ENCODE results near the gene ACSL5. TPM values are rescaled to one million over a fixed set of nuclear protein-coding genes. Genes with fewer than 3 reads are reported as not detected.
A peak's percentile ranks its signal among the peaks of the same experiment; 100 is the strongest.

ACSL5 gene
- total and polyA plus RNA-seq, 4 donors, result 15.0 to 201 (median 43.5) TPM

- TF ChIP-seq CTCF (IDR thresholded peaks at IDR 0.05; ENCODE audit: low read depth, low read length, missing input control), result no peak
- TF ChIP-seq GABPA (IDR thresholded peaks at IDR 0.05 in 1 of 2, conservative IDR thresholded peaks at IDR 0.05 in 1 of 2), result no peak
- TF ChIP-seq NR2F2 (IDR thresholded peaks at IDR 0.05), result no peak
- TF ChIP-seq, protein P1, sequence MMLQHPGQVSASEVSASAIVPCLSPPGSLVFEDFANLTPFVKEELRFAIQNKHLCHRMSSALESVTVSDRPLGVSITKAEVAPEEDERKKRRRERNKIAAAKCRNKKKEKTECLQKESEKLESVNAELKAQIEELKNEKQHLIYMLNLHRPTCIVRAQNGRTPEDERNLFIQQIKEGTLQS (IDR thresholded peaks at IDR 0.05), result no peak
- no peak for TF ChIP-seq HNF4A (conservative IDR thresholded peaks at IDR 0.05)
Observed at GRCh38 chr10:112393827-112394226, 19.9 kb downstream of the ACSL5 start (continued).

- Histone ChIP-seq H3K27ac (ENCODE audit: low read depth in 1 of 2, low read length in 2 of 2) (peak overlapping the region in 1 of 2 donors; percentile 63), H3K4me3 (ENCODE audit: low read depth in 1 of 3, low read length in 3 of 3) (no peak overlapping the region), H3K4me1 (ENCODE audit: control insufficient read depth in 4 of 4, insufficient read depth in 4 of 4, low read length in 3 of 4) (peaks cover 5 to 47% (median 42%) of the 10 kb centered on the region in 4 donors), H3K9ac (ENCODE audit: low read depth in 1 of 2, low read length in 2 of 2) (no peak overlapping the region), H3K9me3 (ENCODE audit: control insufficient read depth in 4 of 4, low read length in 3 of 4) (no peaks in the 10 kb centered on the region), H3K36me3 (ENCODE audit: control insufficient read depth in 4 of 4, insufficient read depth in 3 of 4, low read depth in 1 of 4, low read length in 3 of 4) (peaks cover 3 to 28% (median 26%) of the 10 kb centered on the region in 4 donors), H3K27me3 (ENCODE audit: control insufficient read depth in 4 of 4, insufficient read depth in 4 of 4, low read length in 3 of 4) (no peaks in the 10 kb centered on the region)
- TF ChIP-seq GABPA (IDR thresholded peaks at IDR 0.05 in 1 of 2, conservative IDR thresholded peaks at IDR 0.05 in 1 of 2) (no peak), NR2F2 (IDR thresholded peaks at IDR 0.05) (no peak), HNF4A (conservative IDR thresholded peaks at IDR 0.05) (peak; percentile 60 to 86), REST (IDR thresholded peaks at IDR 0.05) (no peak), EGR1 (IDR thresholded peaks at IDR 0.05; ENCODE audit: low read depth in 2 of 2) (peak in 1 of 2 donors; percentile 23), FOXA1 (IDR thresholded peaks at IDR 0.05) (peak; percentile 63), TAF1 (conservative IDR thresholded peaks at IDR 0.05) (no peak), RAD21 (IDR thresholded peaks at IDR 0.05) (peak; percentile 43 to 51), RXRA (IDR thresholded peaks at IDR 0.05) (peak; percentile 65 to 86), HNF4G (IDR thresholded peaks at IDR 0.05) (no peak), JUND (IDR thresholded peaks at IDR 0.05) (peak in 1 of 2 donors; percentile 78), FOXA2 (IDR thresholded peaks at IDR 0.05) (peak; percentile 94), SP1 (IDR thresholded peaks at IDR 0.05) (peak; percentile 76), YY1 (IDR thresholded peaks at IDR 0.05) (peak; percentile 69), CTCF (IDR thresholded peaks at IDR 0.05; ENCODE audit: low read depth, low read length, missing input control) (no peak)
- TF ChIP-seq, protein P2, sequence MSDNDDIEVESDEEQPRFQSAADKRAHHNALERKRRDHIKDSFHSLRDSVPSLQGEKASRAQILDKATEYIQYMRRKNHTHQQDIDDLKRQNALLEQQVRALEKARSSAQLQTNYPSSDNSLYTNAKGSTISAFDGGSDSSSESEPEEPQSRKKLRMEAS (IDR thresholded peaks at IDR 0.05), result peak; percentile 80
- TF ChIP-seq, protein P3, sequence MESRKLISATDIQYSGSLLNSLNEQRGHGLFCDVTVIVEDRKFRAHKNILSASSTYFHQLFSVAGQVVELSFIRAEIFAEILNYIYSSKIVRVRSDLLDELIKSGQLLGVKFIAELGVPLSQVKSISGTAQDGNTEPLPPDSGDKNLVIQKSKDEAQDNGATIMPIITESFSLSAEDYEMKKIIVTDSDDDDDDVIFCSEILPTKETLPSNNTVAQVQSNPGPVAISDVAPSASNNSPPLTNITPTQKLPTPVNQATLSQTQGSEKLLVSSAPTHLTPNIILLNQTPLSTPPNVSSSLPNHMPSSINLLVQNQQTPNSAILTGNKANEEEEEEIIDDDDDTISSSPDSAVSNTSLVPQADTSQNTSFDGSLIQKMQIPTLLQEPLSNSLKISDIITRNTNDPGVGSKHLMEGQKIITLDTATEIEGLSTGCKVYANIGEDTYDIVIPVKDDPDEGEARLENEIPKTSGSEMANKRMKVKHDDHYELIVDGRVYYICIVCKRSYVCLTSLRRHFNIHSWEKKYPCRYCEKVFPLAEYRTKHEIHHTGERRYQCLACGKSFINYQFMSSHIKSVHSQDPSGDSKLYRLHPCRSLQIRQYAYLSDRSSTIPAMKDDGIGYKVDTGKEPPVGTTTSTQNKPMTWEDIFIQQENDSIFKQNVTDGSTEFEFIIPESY (IDR thresholded peaks at IDR 0.05), result peak; percentile 74
- TF ChIP-seq, protein P1 (IDR thresholded peaks at IDR 0.05), result no peak
- DNase-seq (ENCODE audit: low spot score), result no peak
- WGBS, result 25% methylated on average over 5 of the region's 5 CpGs
Observed at GRCh38 chr10:112394475-112394875, 20.6 kb downstream of the ACSL5 start.

Data from liver (tissue), 9 donors.